Measurements from ENCODE around the gene FCAMR.

- TF ChIP-seq CTCF (IDR thresholded peaks at IDR 0.05) (no peak), EZH2 (IDR thresholded peaks at IDR 0.05; ENCODE audit: borderline replicate concordance, insufficient read depth, low read depth, low read length, poor library complexity, severe bottlenecking) (no peak)
These were observed 18.1 kb downstream of the FCAMR start for GRCh38 chr1:206952171-206952570.
